ENCODE measurements around the gene SEPTIN8. TPM values are rescaled to one million over a fixed set of nuclear protein-coding genes. Genes with fewer than 3 reads are reported as not detected.

Gene SEPTIN8
- total RNA-seq, 1 donor from 2014 or later: 33.4 TPM

DNA sequence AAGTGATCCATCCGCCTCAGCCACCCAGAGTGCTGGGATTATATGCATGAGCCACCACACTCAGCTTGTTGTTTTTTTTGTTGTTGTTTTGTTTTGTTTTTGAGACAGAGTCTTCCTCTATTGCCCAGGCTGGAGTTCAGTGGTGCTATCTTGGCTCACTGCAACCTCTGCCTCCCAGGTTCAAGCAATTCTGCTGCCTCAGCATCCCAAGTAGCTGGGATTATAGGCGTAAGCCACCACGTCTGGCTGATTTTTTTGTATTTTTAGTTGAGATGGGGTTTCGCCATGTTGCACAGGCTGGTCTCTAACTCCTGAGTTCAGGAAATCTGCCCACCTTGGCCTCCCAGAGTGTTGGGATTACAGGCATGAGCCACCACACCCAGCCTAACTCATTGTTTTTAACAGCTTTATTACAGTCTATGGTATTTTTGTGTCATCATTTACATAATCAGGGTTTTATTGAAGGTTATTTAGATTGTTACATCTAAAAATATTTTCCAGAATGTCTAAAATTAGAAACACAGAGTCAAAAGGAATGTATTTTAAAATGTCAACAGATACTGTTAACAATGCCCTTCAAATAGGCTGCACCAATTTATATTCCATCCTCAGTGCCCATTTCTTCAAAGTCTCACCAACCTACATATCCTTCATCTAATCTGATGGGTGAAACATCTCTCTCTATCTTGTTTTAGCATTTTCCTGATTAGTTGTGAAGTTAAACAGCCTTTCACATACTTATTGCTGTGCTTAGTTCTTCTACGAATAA is 58.3 kb downstream of the SEPTIN8 start:
- no peak for DNase-seq (ENCODE audit: low spot score)

DNA sequence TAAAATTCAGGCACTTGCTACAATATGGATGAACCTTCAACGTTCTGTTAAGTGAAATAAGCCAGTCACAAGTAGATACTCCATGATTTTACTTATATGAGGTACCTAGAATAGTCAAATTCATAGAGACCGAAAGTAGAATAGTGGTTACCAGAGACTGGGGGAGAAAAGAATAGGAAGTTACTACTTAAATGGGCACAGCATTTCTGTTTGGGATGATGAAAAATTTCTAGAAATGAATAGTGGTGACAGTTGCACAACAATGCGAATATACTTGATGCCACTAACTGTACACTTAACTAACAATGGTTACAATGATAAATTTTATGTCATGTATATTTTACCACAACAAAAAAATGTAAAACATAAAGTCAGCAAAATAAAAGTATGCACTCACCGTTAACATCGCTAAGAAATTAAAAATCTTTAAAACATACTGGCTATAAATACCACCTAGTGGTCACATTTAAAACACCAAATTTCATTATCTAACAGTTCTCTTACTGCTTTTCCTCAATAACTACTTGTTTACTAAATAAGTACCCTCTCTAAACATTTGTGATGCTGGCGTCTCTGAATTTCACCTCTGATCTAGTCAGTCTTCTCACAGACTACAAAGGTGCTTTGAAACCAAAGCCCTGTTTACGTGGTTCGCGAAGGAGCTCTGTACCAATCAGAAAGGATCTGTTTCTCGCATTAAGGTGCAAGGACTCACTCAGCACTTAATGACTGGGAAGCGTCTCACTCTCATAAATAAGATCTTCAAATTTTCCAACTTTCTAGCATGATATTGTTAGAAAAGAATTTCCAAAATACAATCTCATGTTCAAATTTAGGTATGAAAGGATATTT is 62.4 kb downstream of the SEPTIN8 start:
- DNase-seq (ENCODE audit: low spot score): no peak

DNA sequence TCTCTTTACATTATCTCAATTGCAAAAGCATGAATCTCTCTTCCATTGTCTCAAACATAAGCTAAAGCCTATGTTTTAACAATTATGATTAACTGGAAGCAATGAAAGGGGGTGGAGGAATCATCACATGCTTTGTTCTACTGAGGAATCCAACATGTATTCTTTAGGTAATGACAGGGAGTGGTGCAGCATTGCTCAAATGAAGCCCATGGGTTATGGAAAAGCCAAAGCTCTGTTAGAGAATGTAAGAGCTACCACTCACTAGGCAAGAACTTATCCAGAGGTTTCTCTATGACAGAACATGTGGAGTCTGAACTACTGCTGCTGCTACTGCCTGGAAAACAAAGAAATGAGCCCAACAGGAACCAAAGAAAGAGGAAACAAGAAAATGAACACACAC is 68.4 kb downstream of the SEPTIN8 start:
- no peak for DNase-seq (ENCODE audit: low spot score)

DNA sequence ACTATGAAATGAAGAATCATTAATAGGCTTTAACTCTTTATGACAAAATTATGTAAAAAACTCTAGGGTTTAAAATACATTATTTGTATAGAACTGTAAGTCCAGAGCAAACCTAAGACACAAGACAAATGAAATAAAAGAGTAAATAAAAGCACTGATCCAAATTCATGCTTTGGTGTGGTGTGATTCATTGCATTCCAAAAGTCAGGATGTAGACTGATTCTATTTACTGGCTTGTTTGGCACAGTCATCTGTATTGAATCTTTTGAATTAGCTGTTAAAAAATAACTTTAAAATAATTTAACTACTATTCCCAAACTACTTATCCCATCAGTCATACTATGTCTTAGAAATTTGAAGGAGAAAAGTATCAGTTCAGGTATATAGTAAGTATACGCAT is 72.2 kb downstream of the SEPTIN8 start:
- no peak for DNase-seq (ENCODE audit: low spot score)

Other genes starting within 250 kb of the SEPTIN8 start
- gene IL5, start 233.7 kb downstream of the SEPTIN8 start, total RNA-seq: not detected
- gene RAD50, start 220.3 kb downstream of the SEPTIN8 start, total RNA-seq: 44.2 TPM
- not detected for gene IL13, start 119.1 kb downstream of the SEPTIN8 start, total RNA-seq
- not detected for gene IL4, start 103.2 kb downstream of the SEPTIN8 start, total RNA-seq
- gene KIF3A, start 39.7 kb downstream of the SEPTIN8 start, total RNA-seq: 5.2 TPM
- not detected for gene CCNI2, start 29.8 kb downstream of the SEPTIN8 start, total RNA-seq
- gene SOWAHA, start 36.1 kb upstream of the SEPTIN8 start, total RNA-seq: not detected
- gene SHROOM1, start 53.4 kb upstream of the SEPTIN8 start, total RNA-seq: 10.6 TPM
- not detected for gene GDF9, start 89.2 kb upstream of the SEPTIN8 start, total RNA-seq
- gene UQCRQ, start 89.4 kb upstream of the SEPTIN8 start, total RNA-seq: 391 TPM
- gene LEAP2, start 96.4 kb upstream of the SEPTIN8 start, total RNA-seq: 1.2 TPM
- gene AFF4, start 186.4 kb upstream of the SEPTIN8 start, total RNA-seq: 87.5 TPM
- gene ZCCHC10, start 249.3 kb upstream of the SEPTIN8 start, total RNA-seq: 13.9 TPM

All from mesenteric fat pad (tissue), 1 donor.